HG02943 (cell line): ENCODE results near the gene MSX1.

Experiments used
- ATAC-seq: cut with Tn5 transposase; IDR thresholded peaks from one replicate; pipeline ENCODE4 v1.9.1; 2021; ENCODE audit warnings: mild to moderate bottlenecking, low read depth, moderate library complexity; ENCODE audit not compliant: unreplicated experiment

The MSX1 gene

DNA sequence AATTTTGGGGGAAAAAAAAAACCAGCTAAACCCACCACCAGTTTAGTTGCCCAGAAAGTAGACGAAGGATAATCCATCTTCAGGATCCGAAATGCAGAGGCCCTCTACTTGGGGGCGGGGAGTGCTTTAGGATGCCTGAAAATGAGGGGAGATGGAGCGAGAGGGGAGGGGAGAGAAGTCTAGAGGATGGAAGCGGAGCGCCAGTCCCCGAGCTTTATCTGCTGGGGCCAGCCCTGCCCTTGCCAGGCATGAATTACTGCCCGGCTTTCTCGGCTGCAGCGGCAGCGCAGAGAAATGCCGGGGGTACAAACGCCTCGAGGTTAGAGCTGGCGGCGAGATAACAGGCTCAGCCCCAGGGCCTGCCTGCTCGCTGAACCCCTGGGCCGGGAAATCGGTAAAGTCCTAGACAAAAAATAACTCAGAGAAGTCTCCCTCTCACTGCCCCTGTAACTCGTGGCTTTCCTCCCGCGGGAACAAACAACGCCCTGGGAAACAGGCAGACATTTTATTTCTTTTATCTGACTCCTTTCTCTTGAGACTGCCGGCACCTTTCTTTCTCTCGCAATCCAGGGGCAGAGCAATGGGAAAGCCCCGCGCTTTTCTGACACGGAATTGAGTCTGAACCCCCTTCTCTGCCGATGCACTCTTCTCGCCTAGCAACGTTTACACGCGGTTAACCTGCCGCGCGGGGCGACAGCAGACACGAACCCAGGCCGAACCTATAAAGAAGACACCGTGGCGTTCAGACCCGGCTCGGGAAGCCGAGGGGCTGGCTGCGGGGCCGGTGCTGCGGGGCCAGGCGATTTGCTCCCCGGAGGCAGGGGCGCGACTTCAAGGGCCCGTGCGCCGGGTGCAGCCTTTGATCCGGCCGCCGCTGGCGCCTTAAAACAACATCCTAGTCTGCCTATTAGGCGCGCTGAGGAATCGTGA is 3.1 kb upstream of the MSX1 start:
- ATAC-seq, result no peak

DNA sequence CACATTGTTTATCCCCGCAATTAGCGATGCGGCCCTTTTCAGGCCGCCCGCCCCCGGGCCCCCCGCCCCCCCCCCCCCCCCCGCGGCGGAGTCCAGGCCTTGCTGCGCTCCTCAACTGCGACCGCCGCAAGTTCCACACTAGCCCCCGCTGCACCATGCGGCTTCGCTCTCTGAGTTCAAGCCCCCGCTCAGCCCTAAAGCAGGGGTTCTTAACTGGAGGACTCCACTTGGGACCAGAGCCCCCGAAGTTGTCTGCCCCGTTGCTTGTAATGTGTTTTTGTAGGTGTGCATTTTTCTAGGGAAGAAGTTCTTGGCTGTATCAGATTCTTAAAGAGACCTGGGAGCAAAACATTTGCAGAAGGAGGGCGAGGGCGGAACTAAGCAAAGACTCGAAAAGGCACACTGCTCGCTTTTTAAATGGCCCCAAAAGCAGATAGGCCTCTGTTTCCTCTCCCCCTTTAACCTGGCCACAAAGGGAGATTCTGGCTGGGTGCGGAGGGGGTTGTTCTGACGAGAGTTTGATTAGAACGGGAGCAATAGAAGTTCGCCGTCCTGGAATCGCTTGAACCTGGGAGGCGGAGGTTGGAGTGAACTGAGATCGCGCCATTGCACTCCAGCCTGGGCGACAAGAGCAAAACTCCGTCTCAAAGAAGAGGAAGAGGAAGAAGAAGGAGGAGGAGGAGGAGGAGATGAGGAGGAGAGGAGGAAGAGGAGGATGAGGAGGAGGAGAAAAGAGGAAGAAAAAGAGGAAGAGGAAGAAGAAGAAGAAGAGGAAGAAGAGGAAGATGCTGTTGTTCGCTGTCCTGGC is 2.3 kb upstream of the MSX1 start:
- ATAC-seq, result no peak

DNA sequence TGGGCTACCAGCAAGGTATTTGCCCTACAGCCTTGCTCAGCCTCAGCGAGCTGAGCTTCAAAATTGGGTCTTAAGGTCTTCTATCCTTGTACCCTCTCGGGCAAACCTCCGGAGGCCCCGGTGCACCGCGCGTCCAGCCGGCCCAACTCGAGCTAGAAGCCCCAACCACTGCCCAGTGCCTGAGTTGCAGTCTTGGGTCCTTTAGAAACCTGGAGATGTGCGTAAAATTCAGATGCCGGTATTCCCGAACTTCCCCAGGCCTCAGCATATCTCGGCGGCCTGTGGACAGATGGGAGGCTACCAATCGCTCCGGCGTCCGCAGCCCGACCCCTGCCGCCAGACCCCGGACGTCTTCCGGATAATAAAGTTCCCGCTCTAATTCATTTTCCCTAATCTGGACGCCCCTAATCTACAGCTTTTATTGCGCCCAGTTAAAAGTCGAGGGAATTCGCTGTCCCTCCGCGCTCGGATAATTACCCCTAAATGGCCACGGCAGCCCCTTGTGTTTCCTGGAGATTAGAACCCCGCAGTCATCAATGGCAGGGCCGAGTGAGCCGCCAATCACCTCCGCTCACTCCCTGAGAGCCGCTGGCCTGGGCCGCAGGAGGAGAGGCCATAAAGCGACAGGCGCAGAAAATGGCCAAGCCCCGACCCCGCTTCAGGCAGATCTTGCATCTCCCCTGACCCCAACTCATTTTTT is 1.5 kb upstream of the MSX1 start:
- ATAC-seq, result no peak

DNA sequence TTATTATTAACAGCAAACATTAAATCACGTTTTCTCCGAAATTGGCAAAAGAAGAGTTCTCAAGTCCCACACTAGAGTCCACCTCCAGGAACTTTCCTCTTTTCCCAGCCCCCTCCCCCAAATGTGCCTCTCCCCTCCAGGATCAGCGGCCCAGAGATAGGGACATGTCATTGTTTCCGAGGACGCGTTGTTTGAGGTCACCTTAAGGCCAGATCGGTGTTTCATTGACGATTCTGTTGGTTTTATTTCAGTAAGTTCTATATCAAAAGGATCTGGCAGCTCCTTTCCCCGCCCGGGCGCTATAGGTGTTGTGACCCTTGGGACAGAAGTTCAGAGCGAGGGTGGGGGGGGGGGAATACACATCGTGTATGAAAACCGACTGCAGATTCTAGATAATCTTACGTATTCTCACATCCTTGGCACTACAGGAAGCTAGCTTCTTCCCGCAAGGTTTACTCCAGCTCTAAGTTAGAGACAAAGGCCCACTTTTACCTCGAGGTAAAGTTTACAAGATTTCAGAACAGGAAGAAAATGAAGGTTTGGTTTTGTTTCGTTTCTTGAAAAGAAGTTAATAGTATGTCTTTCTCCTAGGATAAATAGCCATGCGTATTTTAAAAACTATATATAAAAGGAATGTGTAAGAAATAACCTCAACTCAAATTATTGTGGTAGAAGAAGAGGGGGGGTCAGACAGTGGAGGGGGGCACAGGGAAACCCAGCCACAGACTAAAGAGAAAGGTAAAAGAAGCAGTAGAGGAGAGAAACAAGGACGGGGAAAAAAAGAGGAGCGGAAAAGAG is 739 bp upstream of the MSX1 start:
- ATAC-seq, result no peak

DNA sequence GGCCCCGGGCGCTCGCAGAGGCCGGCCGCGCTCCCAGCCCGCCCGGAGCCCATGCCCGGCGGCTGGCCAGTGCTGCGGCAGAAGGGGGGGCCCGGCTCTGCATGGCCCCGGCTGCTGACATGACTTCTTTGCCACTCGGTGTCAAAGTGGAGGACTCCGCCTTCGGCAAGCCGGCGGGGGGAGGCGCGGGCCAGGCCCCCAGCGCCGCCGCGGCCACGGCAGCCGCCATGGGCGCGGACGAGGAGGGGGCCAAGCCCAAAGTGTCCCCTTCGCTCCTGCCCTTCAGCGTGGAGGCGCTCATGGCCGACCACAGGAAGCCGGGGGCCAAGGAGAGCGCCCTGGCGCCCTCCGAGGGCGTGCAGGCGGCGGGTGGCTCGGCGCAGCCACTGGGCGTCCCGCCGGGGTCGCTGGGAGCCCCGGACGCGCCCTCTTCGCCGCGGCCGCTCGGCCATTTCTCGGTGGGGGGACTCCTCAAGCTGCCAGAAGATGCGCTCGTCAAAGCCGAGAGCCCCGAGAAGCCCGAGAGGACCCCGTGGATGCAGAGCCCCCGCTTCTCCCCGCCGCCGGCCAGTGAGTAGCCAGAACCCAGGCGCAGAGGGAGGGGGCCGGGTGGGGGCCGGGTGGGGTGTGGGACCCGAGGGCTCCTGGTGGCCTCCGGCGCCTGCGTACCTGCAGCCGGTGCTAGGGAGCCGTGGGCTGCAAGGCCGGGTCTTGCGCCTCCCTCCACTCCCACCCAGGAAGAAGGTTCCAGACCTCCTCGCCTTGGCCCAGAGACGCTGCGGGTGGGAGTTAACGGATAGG is 534 bp downstream of the MSX1 start:
- peak; percentile 40 for ATAC-seq

DNA sequence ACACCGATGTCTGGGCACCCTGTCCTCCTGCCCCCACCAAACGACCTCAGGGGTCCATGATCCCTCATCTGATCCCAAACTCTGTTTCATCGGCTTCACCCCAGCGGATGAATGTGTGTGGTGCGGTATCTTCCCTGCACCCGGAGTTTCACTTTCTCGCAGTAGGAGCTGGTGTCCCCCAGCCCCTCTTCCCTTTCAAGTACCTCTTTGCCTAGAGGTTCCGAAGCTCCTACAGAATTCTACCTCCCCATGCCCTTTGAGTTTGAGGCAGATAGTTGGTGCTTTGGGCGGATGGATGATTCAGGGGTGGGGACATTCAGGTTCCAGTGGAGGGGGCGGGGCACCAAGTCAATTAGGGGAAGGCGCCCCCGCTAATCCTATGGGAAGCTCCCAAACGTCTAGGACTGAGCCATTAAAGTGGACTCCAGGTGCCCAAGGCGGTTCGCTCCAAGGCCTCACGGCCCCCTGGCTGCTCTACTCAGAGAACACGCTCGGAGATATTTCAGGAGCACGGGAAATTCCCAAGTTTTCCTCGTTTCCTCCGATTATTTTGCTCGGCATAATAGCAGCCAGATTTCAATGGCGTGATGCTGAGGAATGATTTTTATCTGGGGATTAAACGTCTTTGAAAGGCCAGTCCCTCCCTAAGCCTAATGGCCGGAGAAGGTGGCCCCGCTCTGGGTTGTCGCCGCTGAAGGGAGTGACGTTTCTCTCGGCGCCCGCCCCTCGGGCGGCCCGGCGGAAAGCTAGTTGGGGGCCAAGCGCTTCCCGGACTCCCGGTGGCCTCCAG is 1.3 kb downstream of the MSX1 start:
- ATAC-seq, result no peak

DNA sequence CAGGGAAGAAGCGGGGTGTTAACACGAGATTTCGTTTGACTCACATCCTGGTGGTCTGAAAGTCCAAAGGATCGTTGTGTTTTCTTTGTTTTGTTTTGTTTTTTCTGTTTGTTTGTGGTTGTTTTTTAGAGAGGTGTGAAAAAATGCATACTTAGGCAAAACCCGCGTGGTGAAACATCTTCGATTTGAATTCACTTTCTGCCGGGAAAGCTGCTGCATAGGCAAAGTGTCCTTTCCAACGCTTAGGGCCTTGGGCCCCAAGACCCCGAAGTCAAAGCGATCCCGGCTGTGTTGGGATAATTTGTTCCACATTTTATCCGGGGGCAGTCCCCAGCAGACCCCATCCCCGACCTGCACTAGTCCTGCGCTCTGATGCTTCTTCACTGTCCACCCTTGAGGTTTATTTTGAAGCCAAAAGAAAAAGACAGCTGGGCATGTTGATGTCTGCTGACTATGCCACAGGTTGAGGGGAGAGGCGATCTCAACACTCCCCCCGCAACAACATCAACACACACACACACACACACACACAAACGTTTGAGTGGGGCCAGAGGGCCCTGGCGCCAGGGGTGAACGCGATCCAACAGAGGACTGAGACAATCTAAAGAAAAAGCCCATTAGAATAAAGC is 2.0 kb downstream of the MSX1 start:
- ATAC-seq, result no peak

DNA sequence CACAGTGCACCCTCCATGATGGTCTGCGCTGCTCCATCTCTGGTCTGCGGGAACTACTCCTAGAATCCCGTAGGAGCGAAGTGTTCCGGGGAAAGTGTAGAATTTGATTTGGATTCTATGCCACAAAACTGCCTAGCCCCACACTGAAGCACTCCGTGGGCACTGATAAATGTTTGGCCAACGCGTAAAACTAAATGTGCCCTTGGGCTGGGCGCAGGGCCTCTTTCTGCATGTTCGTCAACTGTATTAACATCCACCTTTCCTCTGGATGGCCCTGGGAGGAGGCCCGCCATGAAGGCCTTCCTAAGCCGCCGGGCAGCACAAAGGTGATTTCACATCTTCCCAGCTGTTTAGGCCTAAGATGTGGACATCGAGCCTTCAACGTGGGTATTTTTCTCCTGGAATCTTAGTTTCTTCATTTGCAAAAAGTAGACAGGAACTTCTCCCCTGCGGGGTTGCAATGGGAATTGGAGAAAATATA is 2.6 kb downstream of the MSX1 start:
- no peak for ATAC-seq

DNA sequence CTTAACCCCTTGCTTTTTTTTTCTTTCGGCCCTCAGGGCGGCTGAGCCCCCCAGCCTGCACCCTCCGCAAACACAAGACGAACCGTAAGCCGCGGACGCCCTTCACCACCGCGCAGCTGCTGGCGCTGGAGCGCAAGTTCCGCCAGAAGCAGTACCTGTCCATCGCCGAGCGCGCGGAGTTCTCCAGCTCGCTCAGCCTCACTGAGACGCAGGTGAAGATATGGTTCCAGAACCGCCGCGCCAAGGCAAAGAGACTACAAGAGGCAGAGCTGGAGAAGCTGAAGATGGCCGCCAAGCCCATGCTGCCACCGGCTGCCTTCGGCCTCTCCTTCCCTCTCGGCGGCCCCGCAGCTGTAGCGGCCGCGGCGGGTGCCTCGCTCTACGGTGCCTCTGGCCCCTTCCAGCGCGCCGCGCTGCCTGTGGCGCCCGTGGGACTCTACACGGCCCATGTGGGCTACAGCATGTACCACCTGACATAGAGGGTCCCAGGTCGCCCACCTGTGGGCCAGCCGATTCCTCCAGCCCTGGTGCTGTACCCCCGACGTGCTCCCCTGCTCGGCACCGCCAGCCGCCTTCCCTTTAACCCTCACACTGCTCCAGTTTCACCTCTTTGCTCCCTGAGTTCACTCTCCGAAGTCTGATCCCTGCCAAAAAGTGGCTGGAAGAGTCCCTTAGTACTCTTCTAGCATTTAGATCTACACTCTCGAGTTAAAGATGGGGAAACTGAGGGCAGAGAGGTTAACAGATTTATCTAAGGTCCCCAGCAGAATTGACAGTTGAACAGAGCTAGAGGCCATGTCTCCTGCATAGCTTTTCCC is 3.4 kb downstream of the MSX1 start:
- ATAC-seq, result no peak

DNA sequence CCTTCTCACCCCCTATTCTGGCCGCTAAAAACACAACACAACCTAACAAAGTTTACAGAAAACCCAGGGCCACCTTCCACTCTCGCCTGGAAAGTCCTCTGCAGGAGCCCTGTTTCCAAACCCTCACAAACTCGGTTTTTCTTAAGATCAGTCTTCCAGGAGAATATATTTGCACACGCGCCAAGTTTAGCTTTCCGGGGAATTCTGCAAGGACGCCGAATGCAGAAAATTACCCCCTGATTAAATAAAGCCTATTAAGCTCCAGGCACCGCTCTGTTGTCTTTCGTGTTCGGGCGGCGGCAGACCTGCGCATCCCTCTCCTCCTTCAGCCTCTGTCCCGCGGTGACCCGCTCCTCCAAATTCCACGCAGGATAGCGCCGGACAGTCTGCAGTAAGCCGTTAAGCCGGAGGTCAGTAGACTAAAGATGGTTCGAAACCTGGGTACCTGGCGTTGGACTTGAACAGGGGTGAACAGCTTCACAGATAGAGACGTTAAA is 5.0 kb downstream of the MSX1 start:
- no peak for ATAC-seq

DNA sequence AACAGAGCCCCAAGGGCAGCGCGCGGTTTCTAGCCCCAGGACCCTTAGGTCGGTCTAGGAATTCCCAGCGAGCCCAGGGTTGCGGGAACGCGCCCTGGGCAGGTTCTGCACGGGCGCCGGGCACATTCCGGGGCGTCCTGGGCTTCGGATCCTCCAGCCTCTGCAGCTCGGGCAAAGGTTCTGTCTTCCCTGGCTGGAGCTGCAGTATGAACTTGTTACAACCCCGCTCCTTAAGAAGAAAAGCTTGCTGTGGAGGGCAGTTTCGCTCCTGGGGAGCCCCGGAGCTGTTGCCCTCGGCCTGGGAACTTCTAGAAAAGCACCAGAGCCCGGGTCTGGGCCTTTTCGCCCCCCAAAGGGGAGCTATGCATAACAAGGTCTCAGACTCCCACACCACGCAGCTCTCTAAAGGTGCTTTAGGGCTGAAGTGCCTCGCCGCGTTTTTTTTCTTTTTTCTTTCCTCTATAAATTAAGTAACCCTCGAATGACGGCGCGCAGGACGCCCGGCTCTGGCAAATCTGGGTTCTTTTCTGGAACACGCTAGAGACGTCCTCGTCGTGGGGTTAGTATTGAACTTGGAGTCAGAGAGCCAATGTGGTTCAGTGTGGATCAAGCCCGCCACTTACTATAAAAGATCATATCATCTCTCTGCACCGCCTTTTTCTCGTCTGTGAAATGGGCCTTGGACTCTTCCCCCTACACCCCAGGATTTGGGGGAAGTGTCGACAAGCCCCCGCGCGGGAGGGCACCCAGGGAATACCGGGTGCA is 5.7 kb downstream of the MSX1 start:
- no peak for ATAC-seq

DNA sequence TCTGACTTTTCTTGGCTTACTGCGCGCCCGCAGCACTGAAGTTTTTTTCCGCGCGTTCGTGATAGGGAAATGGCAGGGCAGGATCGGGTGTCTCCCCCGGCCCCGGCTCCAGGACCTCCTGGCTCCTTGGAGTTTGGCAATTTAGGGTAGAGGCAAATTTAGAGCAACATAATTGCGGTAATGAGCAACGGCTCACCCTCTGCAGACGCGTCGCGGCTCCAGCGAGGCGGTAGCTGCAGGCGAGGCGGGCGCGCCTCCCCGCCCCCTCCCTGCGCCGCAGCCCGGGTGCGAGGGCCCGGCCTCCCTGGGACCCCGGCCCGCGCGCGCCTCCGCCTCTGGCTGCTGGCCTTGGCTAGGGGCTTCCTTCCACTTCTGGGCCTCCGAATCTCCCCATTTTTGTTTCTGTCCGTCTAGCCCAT is 6.2 kb downstream of the MSX1 start:
- ATAC-seq, result no peak

DNA sequence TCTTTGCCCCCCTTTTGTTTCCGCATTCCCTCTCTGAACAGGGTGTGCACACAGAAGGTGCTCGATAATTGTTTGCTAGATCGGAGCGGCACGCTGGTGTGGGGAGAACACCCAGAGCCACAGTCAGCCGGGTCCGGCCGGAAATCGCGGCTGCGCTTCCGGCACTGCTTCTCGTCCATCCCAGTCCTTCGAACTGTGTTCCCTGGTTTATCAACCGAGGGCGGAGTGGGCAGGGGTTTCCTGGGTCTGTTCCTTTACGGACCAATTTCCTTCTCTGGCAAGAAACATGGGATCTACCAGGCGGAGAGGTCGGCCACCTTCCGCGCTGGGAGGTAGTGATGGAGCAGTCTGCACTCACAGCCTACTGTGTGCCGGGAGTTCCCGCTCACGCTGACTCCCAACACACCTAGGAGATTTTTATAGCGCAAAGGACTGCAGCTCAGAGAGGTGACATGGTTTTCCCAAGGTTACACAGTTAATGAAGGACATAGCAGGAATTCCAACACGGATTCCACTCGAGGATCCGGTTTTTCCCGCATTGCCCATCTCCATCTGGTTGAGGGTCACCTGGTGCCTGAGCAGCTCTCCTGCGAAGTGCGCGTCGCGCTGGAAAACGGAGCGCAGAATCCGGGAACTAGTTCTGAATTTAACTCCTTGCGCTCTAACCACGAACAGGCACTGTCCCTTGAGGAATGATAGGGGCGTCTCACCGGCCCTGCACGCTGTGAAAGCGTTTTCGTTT is 6.8 kb downstream of the MSX1 start:
- no peak for ATAC-seq

DNA sequence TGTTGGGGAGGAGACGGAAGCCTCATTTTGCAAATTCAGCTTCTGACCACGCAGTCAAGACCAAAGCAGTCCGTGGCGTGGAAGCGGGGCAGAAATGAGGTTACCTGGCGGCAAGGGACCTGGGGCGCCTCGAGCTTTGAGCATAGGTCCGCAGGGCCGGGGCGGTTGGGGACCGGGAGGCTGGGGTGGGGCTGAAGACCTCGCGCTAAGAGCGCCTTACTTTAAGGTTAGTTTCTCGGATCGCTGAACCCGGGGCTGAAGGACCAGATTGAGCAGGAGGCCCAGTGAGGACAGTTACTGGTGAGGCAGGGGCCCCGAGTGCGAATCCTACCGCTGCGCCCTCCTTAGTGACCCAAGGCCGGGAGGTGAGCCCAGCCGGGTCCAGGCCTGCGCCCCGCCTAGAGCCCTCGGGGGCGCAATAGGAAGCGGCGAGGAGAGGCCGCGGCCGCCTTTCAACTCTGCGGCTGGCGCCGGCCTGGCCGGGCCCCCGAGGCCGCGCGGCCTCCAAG is 7.5 kb downstream of the MSX1 start:
- ATAC-seq, result no peak

DNA sequence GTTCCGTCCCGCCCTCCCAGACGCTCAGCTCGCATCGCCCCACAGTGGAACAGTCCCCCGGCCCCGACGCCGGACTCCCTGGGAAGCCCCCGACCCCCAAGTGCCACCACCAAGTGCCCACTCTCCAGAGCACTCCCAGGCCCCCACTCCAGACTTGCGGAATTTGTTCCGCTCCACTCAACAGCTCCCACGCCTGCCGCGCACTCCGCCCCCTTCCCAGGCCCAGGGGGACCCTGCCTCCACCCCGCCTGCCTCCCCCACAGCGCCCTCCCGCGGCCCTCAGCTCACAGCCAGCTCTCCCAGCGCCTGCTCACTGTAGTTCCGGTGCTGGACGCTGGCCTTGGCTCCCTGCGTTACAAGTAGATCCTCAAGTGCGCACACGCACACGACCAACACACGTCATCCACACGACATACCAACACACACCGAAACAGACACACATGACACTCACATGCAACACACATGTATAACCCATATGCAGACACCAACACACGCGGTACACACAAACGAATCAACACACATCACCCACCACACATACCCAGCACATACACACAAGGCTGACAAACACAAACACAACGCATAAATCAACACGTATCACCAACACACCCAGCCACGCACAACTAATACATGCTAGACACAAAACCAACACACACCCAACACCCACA is 8.0 kb downstream of the MSX1 start:
- ATAC-seq, result no peak
